IPS DF 19.7 (cell line): ENCODE data around the gene ALDH1A2.
"Not testable (repeated sequence)": the region's sequence is repeated elsewhere in the genome, so short reads cannot be mapped to it uniquely, and the experiment has no call there.

ENCODE experiments used
- DNase-seq: peaks from one replicate; pipeline ENCODE4 v3.0.0-alpha.2; 2013; ENCODE audit warnings: low read depth, low spot score

Gene ALDH1A2

DNA sequence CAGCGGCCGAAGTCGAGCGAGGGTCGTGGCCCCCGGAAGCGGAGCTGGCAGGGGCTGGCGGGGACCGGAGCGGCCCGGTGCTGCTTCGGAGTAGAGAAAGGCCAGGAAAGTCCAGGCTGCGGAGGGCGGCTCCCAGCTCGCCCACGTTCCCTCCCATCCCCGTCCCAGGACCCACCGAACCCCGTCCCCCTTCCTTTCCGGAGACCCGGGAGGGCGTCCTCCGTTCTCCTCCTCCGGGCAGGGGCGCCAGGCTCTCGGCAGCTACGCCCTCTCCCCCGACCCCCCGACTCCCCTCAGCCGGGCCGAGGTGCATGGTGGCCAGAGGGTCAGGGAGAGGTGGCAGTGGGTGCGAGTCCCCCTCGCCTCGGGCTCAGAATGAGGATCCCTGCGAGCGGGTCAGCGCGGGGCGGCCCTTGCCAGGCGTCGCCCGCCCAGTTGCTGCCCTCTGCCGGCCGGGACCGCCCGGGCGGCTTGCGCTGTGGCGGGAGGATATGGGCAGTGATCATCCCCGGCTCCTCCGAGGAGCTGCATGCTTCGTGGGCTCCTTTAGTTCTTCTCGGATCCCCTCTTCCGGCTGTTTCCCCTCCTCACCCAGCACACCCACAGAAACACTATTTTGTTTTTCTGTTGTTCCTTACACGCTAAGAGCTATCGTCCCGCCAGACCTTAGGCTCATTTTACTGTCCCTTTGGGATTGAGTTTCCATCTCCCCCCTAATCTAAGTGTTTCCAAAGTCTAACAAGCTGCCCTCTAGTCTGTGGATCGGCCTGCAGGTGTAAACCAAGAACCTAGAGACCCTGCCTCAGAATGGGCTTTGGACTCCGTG, 744 bp upstream of the ALDH1A2 start:
- no peak for DNase-seq

DNA sequence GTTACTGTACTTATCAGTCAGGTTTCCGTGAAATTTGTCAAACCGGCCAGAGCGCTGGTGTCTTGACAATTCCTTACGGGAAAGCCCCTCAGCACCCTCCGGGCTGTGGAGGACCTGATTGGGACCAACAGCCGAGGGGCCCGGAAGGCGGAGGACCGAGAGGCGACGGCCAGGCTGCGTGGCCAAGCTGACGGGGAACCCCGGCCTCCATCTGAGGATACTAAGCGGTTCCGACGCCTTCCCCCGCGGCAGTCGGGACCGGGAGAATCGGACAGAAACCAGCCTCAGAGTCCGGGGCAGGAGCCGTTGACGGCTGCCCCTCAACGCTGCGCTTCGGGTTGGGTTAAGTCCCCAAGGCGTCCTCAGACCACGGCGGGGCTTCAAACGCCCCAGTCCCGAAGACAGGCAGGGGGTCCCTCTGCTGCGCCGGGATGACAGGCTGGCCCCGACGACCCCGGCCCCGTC, 499 bp downstream of the ALDH1A2 start:
- no peak for DNase-seq

DNA sequence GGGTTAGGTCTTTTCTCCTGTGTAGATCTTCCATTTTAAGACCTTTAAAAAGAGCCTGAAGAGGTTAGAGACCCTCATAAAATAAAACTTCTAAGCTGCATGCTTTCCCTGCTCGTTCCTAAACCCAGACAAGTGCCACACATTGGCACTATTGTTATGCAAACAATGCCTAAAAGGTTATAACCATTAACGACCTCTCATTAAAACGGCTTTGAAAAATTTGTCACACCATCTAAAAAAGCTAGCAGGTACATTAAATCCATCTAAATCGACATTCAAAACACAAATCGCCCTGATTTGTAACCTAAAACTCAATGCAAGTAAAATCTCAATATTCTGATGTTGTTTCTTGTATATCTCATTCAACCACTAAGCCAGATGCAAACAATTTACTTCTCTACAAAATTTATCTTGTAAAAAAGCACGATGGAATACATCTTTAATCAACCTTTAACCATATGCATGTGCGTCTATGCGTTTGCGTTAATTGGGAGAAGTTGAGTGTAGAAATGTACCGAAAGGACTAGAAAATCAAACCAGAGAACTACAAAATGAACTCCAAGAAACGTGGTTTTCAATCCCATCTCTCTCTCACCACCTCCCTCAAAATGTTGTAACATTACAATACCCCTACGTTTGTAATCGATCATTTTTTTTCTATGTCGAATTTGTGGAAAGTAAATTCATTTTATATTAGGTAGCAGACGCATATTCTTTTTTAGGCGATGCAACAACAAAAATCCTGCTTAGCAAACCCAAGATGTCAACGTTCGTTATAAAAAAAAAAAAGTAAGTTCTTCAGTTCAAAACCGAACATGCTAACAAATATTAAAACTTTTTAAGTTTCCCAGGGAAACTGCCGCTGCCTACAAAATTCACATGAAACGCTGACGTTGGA, 1.2 kb downstream of the ALDH1A2 start:
- DNase-seq, result no peak

DNA sequence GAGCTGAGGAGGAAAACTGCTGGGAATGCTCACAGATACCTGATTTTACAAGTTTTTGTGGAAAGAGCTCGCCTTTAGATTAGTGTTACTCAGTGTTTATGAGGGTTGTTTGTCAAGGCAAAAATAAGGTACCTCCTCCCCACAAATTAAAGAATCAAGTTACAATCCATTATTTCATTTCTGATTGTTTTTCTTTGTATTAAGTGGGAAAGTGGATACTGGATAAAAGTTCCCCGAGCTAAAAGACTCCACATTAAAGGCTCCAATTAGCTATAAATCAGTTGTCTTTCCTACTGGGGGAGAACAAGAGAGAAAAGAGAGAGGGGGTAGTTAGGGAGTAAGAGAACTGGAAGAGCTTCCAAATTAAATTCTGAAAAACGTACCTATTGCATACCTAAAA, 1.9 kb downstream of the ALDH1A2 start:
- no peak for DNase-seq

DNA sequence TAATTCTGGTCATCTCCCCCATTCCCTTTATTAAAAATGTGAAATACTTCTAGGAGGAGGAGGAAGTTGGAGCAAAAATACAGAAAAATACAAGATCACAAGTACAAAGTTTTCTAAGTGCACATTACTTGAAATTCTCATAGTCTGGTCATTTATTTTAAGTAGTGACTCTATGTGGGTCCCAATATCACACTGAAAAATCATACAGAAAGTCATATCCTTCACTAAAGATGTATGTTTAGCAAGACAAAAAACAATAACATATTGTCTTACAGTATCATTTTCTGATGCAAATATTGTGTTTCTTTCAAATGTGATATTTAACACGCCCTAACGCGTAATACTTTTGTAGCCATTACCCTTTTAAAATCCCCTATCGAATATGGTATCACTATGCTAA, 2.5 kb downstream of the ALDH1A2 start:
- no peak for DNase-seq

DNA sequence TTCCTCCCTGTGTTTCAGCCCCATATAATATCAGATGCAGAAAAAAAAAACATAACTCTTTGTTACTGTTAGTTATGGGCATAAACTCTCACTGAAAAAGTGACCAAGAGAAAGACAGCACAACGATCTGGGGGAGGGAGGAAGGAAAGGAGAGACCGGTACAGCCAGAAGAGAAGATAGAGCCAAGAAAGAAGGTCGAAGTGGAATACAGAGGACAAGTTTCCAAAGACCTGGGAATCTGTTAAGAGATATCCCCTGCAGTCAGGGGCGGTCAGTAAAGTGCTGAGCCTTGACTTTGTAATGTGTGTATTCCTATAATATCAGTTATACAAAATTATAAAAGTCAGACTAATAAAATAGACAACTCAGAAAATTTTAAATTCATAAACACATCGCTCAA, 3.3 kb downstream of the ALDH1A2 start:
- no peak for DNase-seq

DNA sequence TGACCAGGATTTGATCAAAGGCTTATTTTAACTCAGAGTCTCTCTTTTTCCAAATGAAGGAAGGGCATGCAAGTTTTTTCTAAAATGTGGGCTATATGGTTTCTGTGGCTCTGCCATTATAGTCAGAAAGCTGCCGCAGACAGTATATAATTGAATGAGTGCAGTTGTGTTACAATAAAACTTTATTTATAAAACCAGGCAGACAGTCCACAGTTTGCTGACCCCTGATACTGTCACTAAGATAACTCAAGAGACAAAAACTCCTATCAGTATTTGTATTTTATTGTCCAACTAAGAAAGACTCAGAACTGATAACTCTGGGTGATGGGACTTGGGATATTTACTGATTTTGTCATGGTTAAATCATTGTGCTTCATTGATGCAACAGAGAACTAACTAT, 4.9 kb downstream of the ALDH1A2 start:
- no peak for DNase-seq

DNA sequence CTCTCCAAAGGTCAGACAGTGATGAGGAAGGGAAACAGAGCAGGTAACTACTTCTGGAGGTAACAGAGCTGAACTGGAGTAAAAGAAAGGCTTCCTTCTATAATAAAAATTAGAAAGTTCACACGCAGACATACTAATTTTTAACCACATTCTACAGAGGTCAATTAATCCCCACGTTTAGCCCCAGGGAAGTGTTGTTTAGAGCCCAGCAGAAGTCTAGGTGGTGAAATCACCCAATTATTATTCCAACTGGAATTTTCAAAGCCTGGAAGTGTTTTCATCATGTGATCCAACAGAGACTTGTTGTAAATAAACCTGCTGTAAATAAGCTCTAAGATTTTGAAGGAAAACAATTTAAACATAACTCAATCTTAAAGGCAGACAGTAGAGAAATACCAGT, 6.8 kb downstream of the ALDH1A2 start:
- DNase-seq, result no peak

DNA sequence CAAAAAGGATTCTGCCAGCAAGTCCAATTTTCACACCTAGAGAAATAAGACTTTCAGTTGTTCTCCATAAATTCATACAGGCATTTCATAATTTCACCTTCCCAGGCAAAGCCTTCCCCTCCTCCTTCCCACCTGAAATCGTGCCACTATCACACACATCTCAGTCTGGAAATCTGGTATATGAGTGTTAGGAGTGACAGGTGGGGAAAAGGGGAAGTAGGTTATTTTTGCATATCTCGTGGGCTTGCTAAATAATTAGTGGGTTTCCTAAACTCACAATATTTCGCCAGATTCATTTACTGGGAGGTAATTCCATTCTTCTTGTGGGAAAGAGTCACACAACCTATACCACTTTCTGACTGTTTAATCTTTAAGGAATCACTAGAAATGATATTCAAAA, 7.4 kb downstream of the ALDH1A2 start:
- DNase-seq, result no peak

DNA sequence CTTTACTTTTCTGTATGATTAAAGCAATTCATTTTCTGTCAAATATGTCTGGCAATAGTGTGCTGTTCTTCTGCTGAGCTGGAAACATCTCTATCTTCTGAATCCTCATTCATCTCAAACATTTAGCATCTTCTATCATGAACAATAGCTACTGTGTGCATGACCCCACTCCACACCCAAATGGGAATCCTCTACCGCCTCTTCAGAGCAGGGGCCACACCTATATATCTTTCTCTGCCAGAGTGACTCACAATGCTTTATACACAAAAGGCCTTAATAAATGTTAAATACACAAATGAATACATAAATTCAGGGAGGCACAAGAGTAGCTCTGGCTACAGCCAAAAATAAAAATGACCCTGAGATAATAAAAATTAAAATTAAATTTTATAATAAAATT, 8.0 kb downstream of the ALDH1A2 start:
- no peak for DNase-seq

DNA sequence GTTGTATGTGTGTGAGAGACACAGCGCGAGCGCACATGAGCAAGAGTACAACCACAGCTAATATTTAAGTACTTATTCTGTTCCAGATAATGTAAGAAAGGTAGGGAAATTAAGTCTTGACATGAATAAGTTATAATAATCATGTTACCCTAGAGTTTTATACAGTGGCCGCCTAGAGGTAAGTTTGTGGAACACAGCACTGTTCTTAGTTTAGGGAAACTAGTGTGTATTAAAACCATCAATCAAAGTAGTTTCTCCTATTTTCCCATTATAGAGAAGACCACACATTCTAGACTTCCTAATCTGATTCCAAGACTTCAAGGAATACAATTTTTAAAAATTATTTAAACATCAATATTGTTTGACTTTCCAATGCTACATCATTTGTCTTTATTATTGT, 9.5 kb downstream of the ALDH1A2 start:
- DNase-seq, result no peak

DNA sequence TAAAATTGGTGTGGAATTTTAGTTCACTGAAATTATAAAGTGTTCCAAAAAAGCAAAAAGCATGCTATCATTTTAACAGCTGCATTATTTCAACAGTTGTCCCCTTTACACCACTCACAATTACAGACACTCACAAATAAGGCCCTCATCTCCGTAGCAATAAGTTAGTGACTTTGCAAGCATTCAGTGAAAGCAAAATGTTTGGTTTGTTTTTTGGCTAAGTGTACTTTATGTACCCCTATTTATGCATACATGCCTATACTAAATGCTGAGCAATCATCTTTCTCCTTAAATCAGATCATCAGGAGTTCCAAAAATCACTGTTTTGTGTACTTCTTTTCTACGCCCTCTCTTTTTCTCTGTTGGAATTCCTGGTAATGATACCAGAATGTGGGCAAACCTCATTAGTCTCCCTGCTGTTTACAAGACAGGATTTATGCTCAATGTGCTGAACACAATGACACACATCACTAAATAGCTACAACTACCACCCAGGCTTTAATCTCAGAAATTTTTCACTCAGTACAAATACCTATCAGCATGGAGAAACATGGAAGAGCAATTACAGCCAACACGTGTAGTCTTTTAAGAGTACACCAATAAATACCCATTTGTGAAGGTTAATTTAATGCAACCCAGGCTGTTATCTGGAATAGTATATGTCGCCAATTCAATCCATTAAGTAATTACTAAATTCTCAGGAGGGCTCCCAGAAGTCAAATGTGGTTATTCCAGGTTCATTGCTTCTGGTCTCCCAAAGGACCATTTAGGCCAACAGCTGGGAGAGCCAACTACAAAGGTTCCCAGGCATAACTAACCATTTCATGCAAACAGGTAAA, 12.0 kb downstream of the ALDH1A2 start:
- no peak for DNase-seq

DNA sequence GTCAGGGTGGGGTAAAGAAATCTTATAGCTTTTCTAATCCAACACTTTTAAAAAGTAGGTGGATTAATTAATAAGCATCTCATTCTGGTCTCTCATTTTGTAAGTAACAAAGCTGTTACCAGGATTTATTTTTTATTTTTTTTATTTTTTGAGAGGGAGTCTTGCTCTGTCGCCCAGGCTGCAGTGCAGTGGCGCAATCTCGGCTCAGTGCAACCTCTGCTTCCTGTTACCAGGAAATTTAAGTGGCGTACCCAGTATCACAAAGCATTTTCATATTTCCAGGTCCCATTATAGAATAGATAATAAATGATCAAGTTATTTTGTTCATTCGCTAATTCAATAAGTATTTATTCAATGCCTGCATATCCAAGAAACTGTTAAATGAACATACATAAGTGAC, 13.2 kb downstream of the ALDH1A2 start:
- no peak for DNase-seq

DNA sequence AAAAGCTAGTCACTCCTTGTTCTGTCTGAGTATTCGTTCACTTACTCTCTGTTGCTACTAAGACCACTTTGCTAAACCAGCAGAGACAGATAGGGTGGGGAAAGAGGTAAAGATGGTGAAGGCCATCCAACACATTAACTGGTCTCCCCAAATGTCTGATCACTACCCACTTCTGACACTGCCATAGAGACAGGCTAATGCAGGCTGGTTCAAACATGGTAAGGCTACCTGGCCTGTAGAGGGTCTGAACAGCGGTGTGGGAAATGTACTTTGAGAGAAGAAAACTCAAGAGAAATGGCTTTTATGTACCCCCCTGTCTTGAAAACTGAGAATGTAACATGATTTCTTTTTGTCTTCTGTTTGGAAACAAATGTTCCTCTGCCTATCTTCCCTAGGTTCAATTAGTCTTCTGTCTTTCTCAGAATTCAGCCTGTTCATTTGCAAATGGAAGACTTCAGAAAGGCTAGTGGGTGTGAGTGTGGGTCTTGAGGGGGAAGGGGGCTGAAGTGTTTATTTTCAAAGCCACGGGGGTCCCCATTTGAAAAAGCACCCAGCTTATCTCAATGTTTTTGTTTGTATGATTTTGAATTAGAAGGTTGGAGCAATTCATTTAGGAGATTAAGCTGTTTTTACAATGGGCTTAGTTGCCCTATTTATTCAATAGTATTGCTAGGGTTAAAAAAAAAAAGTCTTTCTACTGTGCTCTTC, 15.8 kb downstream of the ALDH1A2 start:
- no peak for DNase-seq

DNA sequence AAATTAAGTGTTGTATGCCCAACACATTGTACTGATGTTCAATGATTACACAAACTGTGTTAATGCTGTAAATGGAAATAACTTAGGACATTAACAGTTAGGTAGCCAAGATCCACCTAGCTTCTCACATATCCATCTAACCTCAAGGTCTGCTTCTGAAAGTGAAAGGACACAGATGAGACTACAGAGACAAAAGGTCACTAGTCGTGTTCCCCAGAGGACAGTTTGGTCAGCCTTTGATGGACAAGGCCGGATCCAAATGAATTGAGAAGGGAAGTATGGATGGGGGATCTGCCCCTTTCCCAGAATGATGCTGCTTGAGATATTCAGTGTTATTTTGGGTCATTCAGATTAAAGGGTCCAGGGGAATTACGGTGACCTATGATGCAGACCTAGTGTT, 17.2 kb downstream of the ALDH1A2 start:
- no peak for DNase-seq

DNA sequence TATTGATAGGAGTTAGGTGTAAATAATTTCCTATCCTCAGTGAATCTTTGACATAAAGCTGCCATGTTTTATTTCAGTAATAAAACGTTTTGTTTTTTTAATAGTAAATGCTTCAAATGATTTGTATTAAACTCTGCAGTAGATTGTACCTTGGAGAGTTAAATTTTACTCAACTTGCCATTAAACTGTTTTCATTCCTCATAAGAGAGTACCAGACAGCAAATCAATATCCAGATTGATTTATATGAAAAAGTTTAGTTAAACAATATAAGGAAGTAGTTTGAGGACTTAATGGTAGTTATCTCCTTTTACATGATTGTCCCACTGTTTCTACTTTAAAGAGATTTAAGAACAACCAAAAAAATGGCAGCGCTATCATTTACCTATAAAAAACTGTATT, 18.4 kb downstream of the ALDH1A2 start:
- no peak for DNase-seq

DNA sequence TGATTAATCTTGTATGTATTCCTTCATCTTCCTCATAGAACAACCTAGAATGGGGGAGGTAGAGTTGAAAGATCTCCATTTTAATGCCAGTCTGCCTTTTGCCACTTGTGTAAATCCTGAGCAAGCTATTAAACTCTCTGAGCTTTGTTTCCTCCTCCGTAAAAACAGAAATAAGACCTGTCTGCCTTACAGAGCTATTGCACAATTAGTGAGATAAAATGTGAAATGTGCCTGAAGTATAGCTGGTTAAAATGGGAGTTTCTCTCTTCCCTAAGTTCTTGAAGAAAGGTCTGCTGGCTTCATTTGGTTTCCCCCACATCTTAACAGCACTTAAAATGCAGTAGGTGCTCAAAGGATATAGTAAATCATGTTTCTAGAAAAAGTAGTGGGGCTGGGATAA, 19.0 kb downstream of the ALDH1A2 start:
- DNase-seq, result no peak

DNA sequence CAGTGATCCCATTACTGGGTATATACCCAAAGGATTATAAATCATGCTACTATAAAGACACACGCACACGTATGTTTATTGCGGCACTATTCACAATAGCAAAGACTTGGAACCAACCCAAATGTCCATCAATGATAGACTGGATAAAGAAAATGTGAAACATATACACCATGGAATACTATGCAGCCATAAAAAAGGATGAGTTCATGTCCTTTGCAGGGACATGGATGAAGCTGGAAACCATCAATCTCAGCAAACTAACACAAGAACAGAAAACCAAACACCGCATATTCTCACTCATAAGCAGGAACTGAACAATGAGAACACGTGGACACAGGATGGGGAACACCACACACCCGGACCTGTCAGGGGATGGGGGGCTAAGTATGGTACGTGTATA, 20.1 kb downstream of the ALDH1A2 start:
- DNase-seq, result not testable (repeated sequence)

DNA sequence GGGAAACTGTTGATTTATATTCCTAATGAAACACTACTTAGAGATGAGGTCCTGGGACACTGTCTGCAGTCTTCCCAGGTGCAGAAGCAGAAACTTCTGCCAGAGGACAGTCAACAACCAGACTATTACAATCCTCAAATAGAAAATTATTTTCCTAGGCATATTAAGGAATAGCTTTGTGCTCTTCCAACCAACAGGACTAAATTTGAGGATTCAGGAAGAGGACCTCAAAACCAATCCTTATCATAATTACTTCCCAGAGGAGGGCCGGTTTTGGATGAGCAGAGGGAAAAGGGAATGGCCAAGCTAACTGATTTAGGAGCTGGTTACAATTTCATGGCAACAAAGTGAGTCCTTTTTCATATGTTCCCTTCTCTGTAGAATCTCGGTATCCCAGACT, 21.0 kb downstream of the ALDH1A2 start:
- DNase-seq, result no peak

DNA sequence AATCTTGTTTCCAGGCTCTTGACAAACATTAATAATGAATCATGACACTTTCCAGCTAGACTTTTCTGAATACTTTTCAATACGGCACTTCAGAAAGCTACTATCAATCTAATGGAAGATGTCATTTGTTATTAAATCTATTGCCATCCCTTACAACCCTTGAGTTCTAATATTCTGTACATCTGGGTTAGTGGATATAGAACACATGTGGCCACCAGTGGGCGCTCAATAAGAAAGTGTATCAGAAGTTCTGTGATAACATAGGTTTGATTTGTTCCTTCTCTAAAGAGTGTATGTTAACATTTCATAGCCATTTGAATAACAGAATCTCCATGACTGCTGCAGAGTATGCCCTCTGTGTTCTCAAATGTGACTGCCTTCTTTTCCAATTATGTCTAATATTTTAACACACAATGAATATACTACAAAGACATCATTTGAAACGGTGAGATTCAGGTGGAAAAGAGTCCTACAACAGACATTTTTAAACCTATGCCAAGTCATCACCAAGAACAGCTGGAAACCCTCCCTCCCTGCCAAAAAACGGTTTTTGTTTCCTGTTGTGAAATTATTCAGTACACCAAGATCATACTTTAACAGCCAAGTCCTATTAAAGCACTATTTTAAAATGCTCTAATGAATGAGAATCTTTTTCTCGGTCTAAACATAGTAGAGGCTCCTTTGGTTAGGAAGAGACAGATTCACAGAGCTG, 22.2 kb downstream of the ALDH1A2 start:
- no peak for DNase-seq

DNA sequence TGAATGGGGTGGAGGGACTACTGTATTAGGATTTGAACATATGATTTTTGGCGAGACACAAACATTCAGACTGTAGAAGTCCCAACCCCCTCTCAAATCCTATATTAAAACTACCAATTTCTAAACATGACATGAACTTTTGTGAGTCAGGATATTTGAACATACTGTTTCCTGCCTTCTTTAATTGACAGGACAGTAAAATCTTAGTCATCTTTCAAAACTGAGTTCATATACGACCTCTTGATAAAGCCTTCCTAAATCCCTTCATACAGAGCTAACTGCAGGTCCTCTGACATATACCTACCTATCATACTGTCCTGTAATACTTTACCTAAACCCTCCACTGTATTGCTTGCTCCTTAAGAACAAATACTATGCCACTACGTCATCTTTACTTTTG, 23.5 kb downstream of the ALDH1A2 start:
- no peak for DNase-seq
